ENCODE measurements around the gene TMEM86B. TPM values are rescaled to one million over a fixed set of nuclear protein-coding genes. Genes with fewer than 3 reads are reported as not detected.

TMEM86B gene
- polyA plus RNA-seq, 3 donors, result 2.6 to 7.1 (median 4.2) TPM

- DNase-seq (ENCODE audit: extremely low read depth in 1 of 11, low read depth in 9 of 11, low spot score in 4 of 11), result no peak
Measured at GRCh38 chr19:55247621-55248099, 19.1 kb upstream of the TMEM86B start.

GRCh38 chr19:55246462-55247451 lies 18.2 kb upstream of the TMEM86B start:
- DNase-seq (ENCODE audit: extremely low read depth in 1 of 11, low read depth in 9 of 11, low spot score in 4 of 11), result no peak

GRCh38 chr19:55245236-55245904 lies 16.8 kb upstream of the TMEM86B start:
- DNase-seq (ENCODE audit: extremely low read depth in 1 of 11, low read depth in 9 of 11, low spot score in 4 of 11), result no peak

- DNase-seq (ENCODE audit: extremely low read depth in 1 of 11, low read depth in 9 of 11, low spot score in 4 of 11), result no peak
Measured at GRCh38 chr19:55244004-55244680, 15.6 kb upstream of the TMEM86B start.

GRCh38 chr19:55242517-55242916 lies 14.0 kb upstream of the TMEM86B start:
- no peak for DNase-seq (ENCODE audit: extremely low read depth in 1 of 11, low read depth in 9 of 11, low spot score in 4 of 11)

GRCh38 chr19:55241935-55242464 lies 13.4 kb upstream of the TMEM86B start:
- DNase-seq (ENCODE audit: extremely low read depth in 1 of 11, low read depth in 9 of 11, low spot score in 4 of 11), result no peak

- no peak for DNase-seq (ENCODE audit: extremely low read depth in 1 of 11, low read depth in 9 of 11, low spot score in 4 of 11)
Measured at GRCh38 chr19:55241143-55241934, 12.8 kb upstream of the TMEM86B start.

GRCh38 chr19:55240713-55241020 lies 12.1 kb upstream of the TMEM86B start:
- DNase-seq (ENCODE audit: extremely low read depth in 1 of 11, low read depth in 9 of 11, low spot score in 4 of 11), result no peak

GRCh38 chr19:55239004-55239403 lies 10.4 kb upstream of the TMEM86B start:
- DNase-seq (ENCODE audit: extremely low read depth in 1 of 11, low read depth in 9 of 11, low spot score in 4 of 11), result no peak

- no peak for DNase-seq (ENCODE audit: extremely low read depth in 1 of 11, low read depth in 9 of 11, low spot score in 4 of 11)
Measured at GRCh38 chr19:55238030-55238429, 9.5 kb upstream of the TMEM86B start.

- DNase-seq (ENCODE audit: extremely low read depth in 1 of 11, low read depth in 9 of 11, low spot score in 4 of 11), result no peak
Measured at GRCh38 chr19:55232986-55233385, 4.4 kb upstream of the TMEM86B start.

GRCh38 chr19:55232286-55232602 lies 3.7 kb upstream of the TMEM86B start:
- peak in 4 of 11 donors; percentile 14 to 44 (median 38) for DNase-seq (ENCODE audit: extremely low read depth in 1 of 11, low read depth in 9 of 11, low spot score in 4 of 11)

GRCh38 chr19:55231391-55232285 lies 3.1 kb upstream of the TMEM86B start:
- no peak for DNase-seq (ENCODE audit: extremely low read depth in 1 of 11, low read depth in 9 of 11, low spot score in 4 of 11)

GRCh38 chr19:55230780-55231179 lies 2.2 kb upstream of the TMEM86B start:
- DNase-seq (ENCODE audit: extremely low read depth in 1 of 11, low read depth in 9 of 11, low spot score in 4 of 11), result no peak

GRCh38 chr19:55230329-55230728 lies 1.8 kb upstream of the TMEM86B start:
- DNase-seq (ENCODE audit: extremely low read depth in 1 of 11, low read depth in 9 of 11, low spot score in 4 of 11), result no peak

GRCh38 chr19:55229789-55230182 lies 1.2 kb upstream of the TMEM86B start:
- DNase-seq (ENCODE audit: extremely low read depth in 1 of 11, low read depth in 9 of 11, low spot score in 4 of 11), result no peak

- DNase-seq (ENCODE audit: extremely low read depth in 1 of 11, low read depth in 9 of 11, low spot score in 4 of 11), result no peak
Measured at GRCh38 chr19:55229145-55229788, 704 bp upstream of the TMEM86B start.
